Left renal cortex interstitium (tissue), 4 donors: ENCODE measurements around the gene ZNF625. TPM values are rescaled to one million over a fixed set of nuclear protein-coding genes. Genes with fewer than 3 reads are reported as not detected.
"Not testable (repeated sequence)": the region's sequence is repeated elsewhere in the genome, so short reads cannot be mapped to it uniquely, and the experiment has no call there.

Experiments
- DNase-seq, 4 donors: peaks; one replicate each; pipeline ENCODE4 v3.0.0-alpha.2; 2013; ENCODE audit warnings: low read depth in 4 of 4, low spot score in 2 of 4, missing footprints in 1 of 4
- polyA plus RNA-seq, 4 donors: library from polyadenylated mRNA; unstranded; fragments of 120-200 nt; gene quantifications; one replicate each; pipeline ENCODE4 v1.2.1, GENCODE V29; 2013; ENCODE audit not compliant: insufficient read length in 4 of 4

Gene ZNF625
- polyA plus RNA-seq, 4 donors = 10.4 to 27.3 (median 16.0) TPM

DNA sequence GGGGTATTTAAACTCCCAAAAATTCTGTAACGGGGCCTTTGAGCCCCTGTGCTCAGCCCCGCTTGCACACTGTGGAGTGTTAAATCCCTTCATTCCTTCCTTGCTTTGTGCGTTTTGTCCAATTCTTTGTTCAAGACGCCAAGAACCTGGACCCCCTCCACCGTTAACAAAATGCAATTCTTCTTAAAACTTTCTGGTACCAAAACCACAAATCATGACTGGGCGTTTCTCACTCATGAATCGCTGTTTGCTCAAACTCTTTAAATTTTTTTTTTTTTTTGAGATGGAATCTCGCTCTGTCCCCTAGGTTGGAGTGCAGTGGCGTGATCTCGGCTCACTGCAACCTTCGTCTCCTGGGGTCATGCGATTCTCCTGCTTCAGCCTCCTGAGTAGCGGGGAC lies 17.3 kb downstream of the ZNF625 start:
- DNase-seq = no peak

DNA sequence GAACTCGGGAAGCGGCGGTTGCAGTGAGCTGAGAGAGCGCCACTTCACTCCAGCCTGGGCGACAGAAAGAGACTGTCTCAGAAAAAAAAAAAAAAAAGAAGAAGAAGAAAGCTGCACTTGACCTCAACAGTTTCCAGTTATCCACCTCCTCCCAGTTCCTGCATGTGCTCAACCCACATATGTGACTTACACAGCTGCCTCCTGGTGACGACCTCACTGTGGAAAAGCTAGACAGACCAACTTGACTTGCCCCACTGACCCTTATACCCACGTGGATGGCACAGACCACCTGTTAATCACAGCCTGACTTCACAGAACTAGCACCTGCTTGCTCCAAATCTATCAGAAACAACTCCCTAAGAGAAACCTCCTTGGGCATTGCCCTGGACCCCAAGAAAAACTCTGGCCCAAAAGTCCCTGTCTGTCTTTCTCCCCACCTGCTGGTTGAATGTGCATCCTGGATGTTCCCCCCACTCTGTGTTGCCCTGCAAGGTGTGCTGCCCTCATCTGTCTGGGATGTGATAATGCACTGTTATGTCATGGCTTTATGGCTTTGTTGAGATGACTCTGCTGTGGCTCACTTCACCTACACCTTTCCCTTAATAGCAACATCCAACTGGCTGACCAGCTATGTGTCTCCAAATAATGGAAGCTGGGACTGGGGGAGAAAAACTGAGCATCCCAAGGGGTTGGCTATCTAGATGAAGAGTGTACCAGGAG lies 19.2 kb downstream of the ZNF625 start:
- DNase-seq = no peak

- no peak for DNase-seq
Measured at GRCh38 chr19:12133069-12133468, 23.5 kb downstream of the ZNF625 start.

DNA sequence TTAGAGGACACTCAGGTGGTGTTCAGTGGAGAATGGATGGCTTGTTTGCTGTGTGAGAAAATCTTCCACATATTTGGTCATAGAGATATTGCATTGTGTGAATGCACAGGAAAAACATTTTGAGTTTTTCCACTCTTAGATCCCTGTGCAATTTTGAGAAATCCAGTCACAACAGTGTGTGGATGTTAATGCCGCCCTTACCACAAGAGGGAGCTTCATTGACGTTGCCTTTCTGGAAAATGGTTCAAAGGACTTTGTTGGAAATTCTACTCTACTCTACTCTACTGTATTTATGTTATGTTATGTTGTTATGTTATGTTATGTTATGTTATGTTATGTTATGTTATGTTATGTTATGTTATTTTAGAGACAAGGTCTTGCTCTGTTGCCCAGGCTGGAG lies 29.8 kb downstream of the ZNF625 start:
- DNase-seq = no peak

- no peak for DNase-seq
Measured at GRCh38 chr19:12117201-12117970, 39.1 kb downstream of the ZNF625 start.

- no peak for DNase-seq
Measured at GRCh38 chr19:12113121-12113520, 43.4 kb downstream of the ZNF625 start.

DNA sequence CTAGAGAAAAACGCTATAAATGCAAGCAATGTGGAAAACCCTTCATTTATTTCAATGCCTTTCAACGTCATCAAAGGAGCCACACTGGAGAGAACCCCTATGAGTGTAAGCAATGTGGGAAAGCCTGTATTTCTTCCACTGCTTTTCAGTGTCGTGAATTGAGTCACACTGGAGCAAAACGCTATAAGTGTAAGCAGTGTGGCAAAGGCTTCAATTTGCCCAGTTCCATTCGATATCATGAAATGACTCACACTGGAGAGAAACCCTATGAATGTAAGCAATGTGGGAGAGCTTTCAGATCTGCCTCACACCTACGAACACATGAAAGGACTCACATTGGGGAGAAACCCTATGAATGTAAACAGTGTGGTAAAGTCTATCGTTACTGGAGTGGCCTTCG lies 43.8 kb downstream of the ZNF625 start:
- no peak for DNase-seq

DNA sequence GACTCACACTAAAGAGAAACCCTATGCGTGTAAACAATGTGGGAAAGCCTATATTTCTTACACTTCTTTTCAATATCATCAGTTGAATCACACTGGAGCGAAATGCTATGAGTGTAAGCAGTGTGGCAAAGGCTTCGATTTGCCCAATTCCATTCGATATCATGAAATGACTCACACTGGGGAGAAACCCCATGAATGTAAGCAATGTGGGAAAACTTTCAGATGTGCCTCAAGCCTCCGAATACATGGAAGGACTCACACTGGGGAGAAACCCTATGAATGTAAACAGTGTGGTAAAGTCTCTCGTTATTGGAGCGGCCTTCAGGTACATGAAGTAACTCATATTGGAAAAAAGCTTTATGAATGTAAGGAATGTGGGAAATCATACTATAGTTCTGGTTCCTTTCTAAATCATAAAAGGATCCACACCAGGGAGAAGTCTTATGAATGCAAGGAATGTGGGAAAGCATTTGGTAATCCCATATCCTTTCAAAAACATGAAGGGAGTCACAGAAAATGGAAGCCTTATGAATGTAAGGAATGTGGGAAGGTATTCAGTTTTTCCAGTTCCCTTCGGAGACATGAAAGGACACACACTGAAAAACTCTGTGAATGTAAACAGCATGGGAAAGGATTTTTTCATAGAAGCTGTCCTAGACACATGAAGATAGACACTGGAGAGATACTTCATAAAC lies 44.4 kb downstream of the ZNF625 start:
- DNase-seq = no peak

DNA sequence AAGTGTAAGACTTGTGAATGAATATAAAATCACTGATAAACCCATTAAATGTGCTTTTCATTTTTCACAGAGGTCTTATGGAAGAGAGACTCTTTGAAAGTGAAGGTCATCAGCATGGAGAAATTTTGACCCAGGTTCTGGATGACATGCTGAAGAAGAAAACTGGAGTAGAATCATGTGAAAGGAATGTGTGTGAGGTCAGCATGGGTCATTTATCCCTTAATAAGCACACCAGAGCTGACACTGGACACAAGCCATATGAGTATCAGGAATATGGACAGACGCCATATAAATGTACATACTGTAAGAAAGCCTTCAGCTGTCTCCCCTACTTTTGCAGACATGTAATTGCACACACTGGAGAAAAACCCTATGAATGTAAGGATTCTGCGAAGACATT lies 45.4 kb downstream of the ZNF625 start:
- DNase-seq = no peak

- DNase-seq = not testable (repeated sequence)
Measured at GRCh38 chr19:12103909-12104308, 52.6 kb downstream of the ZNF625 start.

GRCh38 chr19:12098040-12098439 lies 58.5 kb downstream of the ZNF625 start:
- no peak for DNase-seq

DNA sequence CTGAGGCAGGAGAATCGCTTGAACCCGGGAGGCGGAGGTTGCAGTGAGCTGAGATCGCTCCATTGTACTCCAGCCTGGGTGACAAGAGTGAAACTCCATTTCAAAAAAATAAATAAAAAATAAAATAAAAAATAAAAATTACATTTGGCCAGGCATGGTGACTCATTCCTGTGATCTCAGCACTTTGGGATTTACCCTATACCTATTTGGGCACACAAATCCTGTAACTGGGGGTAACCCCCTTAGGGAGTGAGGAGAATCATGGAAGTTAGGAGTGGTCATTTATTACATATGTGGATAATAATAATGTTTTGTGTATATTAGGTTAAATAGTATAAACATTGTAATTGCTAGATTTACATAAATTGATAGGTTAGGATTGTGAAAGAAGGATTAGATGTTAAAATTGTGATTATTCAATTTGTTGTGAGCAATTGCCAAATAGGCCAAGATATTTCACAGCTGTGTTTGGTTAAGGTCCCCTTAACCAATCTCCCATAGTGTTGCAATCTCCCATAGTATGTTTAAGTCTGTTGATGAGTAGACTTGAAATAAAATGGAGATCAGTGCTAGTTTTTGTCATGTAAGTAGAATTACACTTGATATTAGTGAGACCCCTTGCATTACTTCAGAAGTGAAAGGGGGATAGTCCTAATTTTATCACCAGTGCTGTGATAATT lies 61.3 kb downstream of the ZNF625 start:
- DNase-seq = no peak

Other genes with a start within 250 kb of the ZNF625 start
- 10 to 100 TPM; 12.5 to 29.1 (median 17.5) TPM for gene ZNF700, start 231.6 kb downstream of the ZNF625 start, polyA plus RNA-seq
- gene ZNF763, start 191.7 kb downstream of the ZNF625 start, polyA plus RNA-seq = 10 to 100 TPM in 1 of 4 donors, 1 to 10 TPM in 3; 7.4 to 12.5 (median 8.3) TPM
- 10 to 100 TPM; 13.8 to 25.6 (median 16.6) TPM for gene ZNF433, start 121.1 kb downstream of the ZNF625 start, polyA plus RNA-seq
- 1 to 10 TPM; 1.3 to 2.4 (median 2.0) TPM for gene ZNF878, start 103.8 kb downstream of the ZNF625 start, polyA plus RNA-seq
- gene ZNF844, start 92.0 kb downstream of the ZNF625 start, polyA plus RNA-seq = 10 to 100 TPM; 23.3 to 35.3 (median 30.1) TPM
- 1 to 10 TPM; 3.3 to 9.9 (median 8.5) TPM for gene ZNF20, start 16.4 kb downstream of the ZNF625 start, polyA plus RNA-seq
- 10 to 100 TPM; 15.8 to 18.8 (median 18.0) TPM for gene ZNF136, start 6.4 kb upstream of the ZNF625 start, polyA plus RNA-seq
- 10 to 100 TPM; 47.3 to 60.3 (median 50.6) TPM for gene ZNF44, start 138.1 kb upstream of the ZNF625 start, polyA plus RNA-seq
- 1 to 10 TPM; 3.6 to 5.7 (median 4.4) TPM for gene ZNF563, start 176.9 kb upstream of the ZNF625 start, polyA plus RNA-seq
- 1 to 10 TPM; 5.1 to 8.6 (median 6.9) TPM for gene ZNF442, start 208.9 kb upstream of the ZNF625 start, polyA plus RNA-seq
- gene ZNF799, start 244.5 kb upstream of the ZNF625 start, polyA plus RNA-seq = 1 to 10 TPM; 6.2 to 9.2 (median 7.3) TPM